Measurements from ENCODE around the gene NAV3. TPM values are rescaled to one million over a fixed set of nuclear protein-coding genes. Genes with fewer than 3 reads are reported as not detected.

Gene NAV3
- total and polyA plus RNA-seq, 9 of the 15 experiments (the other 6 are each of a cell fraction or from before 2014, with no cell fraction given): 0.04 TPM; not detected in 8

- CTCF ChIA-PET (ENCODE audit: low intra/inter-chr PET ratio): no interaction called here
- H3K4me2 ChIP-seq (ENCODE audit: insufficient read depth, low read length): no peak overlapping the region
These were observed 57.9 kb downstream of the NAV3 start for GRCh38 chr12:77888611-77889010.

GRCh38 chr12:77891518-77892147 lies 60.9 kb downstream of the NAV3 start:
- no peaks in the 10 kb centered on the region for H3K36me3 ChIP-seq (ENCODE audit: control insufficient read depth, insufficient read depth, low read length)
- ChIA-PET POLR2A (no interaction called here), CTCF (ENCODE audit: low intra/inter-chr PET ratio) (no interaction called here)
- intact Hi-C loops (cut with micrococcal nuclease) (no loop called here), in situ Hi-C loops (cut with MboI) (no loop called here)
- no peak overlapping the region for H2AFZ ChIP-seq (ENCODE audit: low read depth, low read length)
- FAIRE-seq (no peak), ATAC-seq (no peak), DNase-seq (ENCODE audit: extremely low read depth in 1 of 4, low spot score in 3 of 4) (no peak)
- no TSS peak for BruUV-seq (replicated peaks)
- 0% methylated on average over 3 of the region's 3 CpGs for WGBS (ENCODE audit: insufficient coverage, low coverage, missing lambda C conversion rate)
- no peak overlapping the region for H3K9ac ChIP-seq (ENCODE audit: insufficient read depth in 1 of 2, low read depth in 2 of 2, low read length in 2 of 2)
- H3K27ac ChIP-seq (ENCODE audit: extremely low read depth, low read depth, low read length): no peak overlapping the region
- TF ChIP-seq MAFG (tag; conservative IDR thresholded peaks at IDR 0.05): no peak
- TF ChIP-seq ZNF253 (CRISPR knock-in tag; conservative IDR thresholded peaks at IDR 0.05): no peak
- TF ChIP-seq ZNF778 (CRISPR knock-in tag; IDR thresholded peaks at IDR 0.05): no peak
- no peak for TF ChIP-seq CBX3 (IDR thresholded peaks at IDR 0.05; ENCODE audit: borderline replicate concordance in 1 of 2, low read length in 2 of 2)
- TF ChIP-seq NR4A1 (CRISPR knock-in tag; IDR thresholded peaks at IDR 0.05): no peak
- no peak for TF ChIP-seq NR4A1 (tag; IDR thresholded peaks at IDR 0.05)
- TF ChIP-seq E4F1 (CRISPR knock-in tag; IDR thresholded peaks at IDR 0.05; ENCODE audit: borderline replicate concordance): no peak
- no peak for TF ChIP-seq TFAM (CRISPR knock-in tag; conservative IDR thresholded peaks at IDR 0.05)
- TF ChIP-seq ZNF75A (CRISPR knock-in tag; IDR thresholded peaks at IDR 0.05): no peak
- no peak for TF ChIP-seq ZNF184 (CRISPR knock-in tag; IDR thresholded peaks at IDR 0.05)
- H3K4me3 ChIP-seq: no peak overlapping the region
- no peaks in the 10 kb centered on the region for H3K79me2 ChIP-seq (ENCODE audit: control insufficient read depth, insufficient read depth, low read length)
- no peaks in the 10 kb centered on the region for H4K20me1 ChIP-seq (replicated peaks; ENCODE audit: control insufficient read depth, insufficient read depth, low read length)
- H3K4me2 ChIP-seq (ENCODE audit: insufficient read depth, low read length): no peak overlapping the region
- H3K4me1 ChIP-seq (replicated peaks in 1 of 2; ENCODE audit: control insufficient read depth in 2 of 2, insufficient read depth in 2 of 2, low read length in 2 of 2): no peaks in the 10 kb centered on the region
- no peaks in the 10 kb centered on the region for H3K27me3 ChIP-seq (ENCODE audit: control insufficient read depth in 2 of 2, insufficient read depth in 2 of 2, low read length in 2 of 2)
- H3K9me3 ChIP-seq (replicated peaks; ENCODE audit: control insufficient read depth, insufficient read depth, low read depth, low read length): no peaks in the 10 kb centered on the region; the same call in 1 of the 2 replicates
- H3K9me1 ChIP-seq (ENCODE audit: control insufficient read depth, insufficient read depth, low read length): no peaks in the 10 kb centered on the region

More at GRCh38 chr12:77888611-77889010, 57.9 kb downstream of the NAV3 start:
- intact Hi-C loops (cut with micrococcal nuclease): no loop called here
- BruUV-seq (replicated peaks): no TSS peak
- no peak overlapping the region for H3K4me3 ChIP-seq
- DNase-seq (ENCODE audit: extremely low read depth in 1 of 4, low spot score in 3 of 4): no peak
- no peaks in the 10 kb centered on the region; the same call in 1 of the 2 replicates for H3K9me3 ChIP-seq (replicated peaks; ENCODE audit: control insufficient read depth, insufficient read depth, low read depth, low read length)
- H3K27ac ChIP-seq (ENCODE audit: extremely low read depth, low read depth, low read length): no peak overlapping the region
- H3K4me1 ChIP-seq (replicated peaks in 1 of 2; ENCODE audit: control insufficient read depth in 2 of 2, insufficient read depth in 2 of 2, low read length in 2 of 2): no peaks in the 10 kb centered on the region
- H3K9ac ChIP-seq (ENCODE audit: insufficient read depth in 1 of 2, low read depth in 2 of 2, low read length in 2 of 2): no peak overlapping the region
- H3K9me1 ChIP-seq (ENCODE audit: control insufficient read depth, insufficient read depth, low read length): no peaks in the 10 kb centered on the region
- TF ChIP-seq FOSL1 (tag; conservative IDR thresholded peaks at IDR 0.05) (peak; percentile 70), ZNF197 (CRISPR knock-in tag; IDR thresholded peaks at IDR 0.05; ENCODE audit: low read depth) (no peak)
- no peaks in the 10 kb centered on the region for H4K20me1 ChIP-seq (replicated peaks; ENCODE audit: control insufficient read depth, insufficient read depth, low read length)
- 0% methylated on average over 1 of the region's 1 CpG for WGBS (ENCODE audit: insufficient coverage, low coverage, missing lambda C conversion rate)
- no peak overlapping the region for H2AFZ ChIP-seq (ENCODE audit: low read depth, low read length)
- no peaks in the 10 kb centered on the region for H3K27me3 ChIP-seq (ENCODE audit: control insufficient read depth in 2 of 2, insufficient read depth in 2 of 2, low read length in 2 of 2)
- H3K36me3 ChIP-seq (ENCODE audit: control insufficient read depth, insufficient read depth, low read length): no peaks in the 10 kb centered on the region
- no peak for ATAC-seq
- FAIRE-seq: no peak
- POLR2A ChIA-PET: no interaction called here
- H3K79me2 ChIP-seq (ENCODE audit: control insufficient read depth, insufficient read depth, low read length): no peaks in the 10 kb centered on the region
- in situ Hi-C loops (cut with MboI): no loop called here
